Measurements from ENCODE around the gene PUS7. TPM values are rescaled to one million over a fixed set of nuclear protein-coding genes. Genes with fewer than 3 reads are reported as not detected.

The PUS7 gene
- polyA plus RNA-seq (2013) = 7.9 and 8.1 TPM in 2 replicates

- peak within 1 kb of the TSS; percentile 33 for H4K91ac ChIP-seq (ENCODE audit: low read depth, low read length)
- H3K9me3 ChIP-seq (ENCODE audit: insufficient read depth, low read depth, low read length) = no peaks in the 10 kb centered on the region
- peaks cover 2% of the 10 kb centered on the region for H3K79me1 ChIP-seq (ENCODE audit: low read length)
- H4K12ac ChIP-seq (ENCODE audit: low read depth, low read length) = peak within 1 kb of the TSS; percentile 28
- H3K36me3 ChIP-seq (ENCODE audit: control insufficient read depth in 1 of 2, insufficient read depth in 2 of 2, low read length in 2 of 2) = no peaks in the 10 kb centered on the region
- H3K4me1 ChIP-seq (ENCODE audit: control insufficient read depth in 1 of 2, insufficient read depth in 2 of 2, low read length in 2 of 2) = no peaks in the 10 kb centered on the region
- peak; percentile 81 to 89 for DNase-seq
- peak within 1 kb of the TSS; percentile 90 for H3K4me2 ChIP-seq (ENCODE audit: low read length)
- H3K14ac ChIP-seq (ENCODE audit: low read length) = peak within 1 kb of the TSS; percentile 32
- peak within 1 kb of the TSS; percentile 37 for H2BK120ac ChIP-seq (ENCODE audit: insufficient read depth, low read length, poor library complexity)
- peak within 1 kb of the TSS; percentile 33 for H3K18ac ChIP-seq (ENCODE audit: low read length)
- H3K9ac ChIP-seq (ENCODE audit: low read length) = peak within 1 kb of the TSS; percentile 91
- no peak within 1 kb of the TSS for H2BK12ac ChIP-seq (ENCODE audit: low read length)
- no peak within 1 kb of the TSS for H2AK5ac ChIP-seq (ENCODE audit: low read length)
- peak within 1 kb of the TSS; percentile 54 for H4K8ac ChIP-seq (ENCODE audit: low read depth, low read length)
- peak within 1 kb of the TSS; percentile 79 for H3K27ac ChIP-seq (ENCODE audit: low read depth, low read length)
- H3K79me2 ChIP-seq (ENCODE audit: control insufficient read depth, insufficient read depth, low read length, poor library complexity) = peaks cover 2% of the 10 kb centered on the region
- peak within 1 kb of the TSS; percentile 15 for H2BK5ac ChIP-seq (ENCODE audit: low read depth, low read length, poor library complexity)
- no peaks in the 10 kb centered on the region for H3K27me3 ChIP-seq (ENCODE audit: insufficient read depth, low read length)
- H2AFZ ChIP-seq (ENCODE audit: insufficient read depth, low read length, poor library complexity) = peak within 1 kb of the TSS; percentile 89
- H3K4me3 ChIP-seq (ENCODE audit: low read depth, low read length) = peak within 1 kb of the TSS; percentile 90
- H3K23ac ChIP-seq (ENCODE audit: low read length) = no peak within 1 kb of the TSS
- WGBS (ENCODE audit: extremely low coverage, insufficient coverage, insufficient read length) = no CpG with 5 or more reads among the region's 96 CpGs
- H3K4ac ChIP-seq (ENCODE audit: low read depth, low read length) = no peak within 1 kb of the TSS
These were observed at the start of gene PUS7 for GRCh38 chr7:105521717-105522463. PUS7 (minus strand) TSS chr7:105522271; CDS start chr7:105508512, 13,759 bp downstream.

GRCh38 chr7:105567821-105568220, 45.8 kb upstream of the PUS7 start:
- Histone ChIP-seq H3K4me2 (ENCODE audit: low read length) (no peak overlapping the region), H3K4me1 (ENCODE audit: control insufficient read depth in 1 of 2, insufficient read depth in 2 of 2, low read length in 2 of 2) (no peaks in the 10 kb centered on the region), H3K23ac (ENCODE audit: low read length) (no peak overlapping the region), H4K8ac (ENCODE audit: low read depth, low read length) (no peak overlapping the region), H2AK5ac (ENCODE audit: low read length) (no peak overlapping the region), H3K18ac (ENCODE audit: low read length) (no peak overlapping the region), H3K14ac (ENCODE audit: low read length) (no peak overlapping the region), H3K36me3 (ENCODE audit: control insufficient read depth in 1 of 2, insufficient read depth in 2 of 2, low read length in 2 of 2) (peaks cover 17 to 18% of the 10 kb centered on the region in 2 experiments), H2BK120ac (ENCODE audit: insufficient read depth, low read length, poor library complexity) (no peak overlapping the region), H3K4ac (ENCODE audit: low read depth, low read length) (no peak overlapping the region), H3K9ac (ENCODE audit: low read length) (no peak overlapping the region), H3K27ac (ENCODE audit: low read depth, low read length) (no peak overlapping the region), H2AFZ (ENCODE audit: insufficient read depth, low read length, poor library complexity) (no peak overlapping the region), H3K79me1 (ENCODE audit: low read length) (no peaks in the 10 kb centered on the region), H4K91ac (ENCODE audit: low read depth, low read length) (no peak overlapping the region), H3K4me3 (ENCODE audit: low read depth, low read length) (no peak overlapping the region), H3K27me3 (ENCODE audit: insufficient read depth, low read length) (no peaks in the 10 kb centered on the region), H2BK12ac (ENCODE audit: low read length) (no peak overlapping the region), H3K79me2 (ENCODE audit: control insufficient read depth, insufficient read depth, low read length, poor library complexity) (no peaks in the 10 kb centered on the region), H3K9me3 (ENCODE audit: insufficient read depth, low read depth, low read length) (no peaks in the 10 kb centered on the region), H4K12ac (ENCODE audit: low read depth, low read length) (no peak overlapping the region), H2BK5ac (ENCODE audit: low read depth, low read length, poor library complexity) (no peak overlapping the region)
- no CpG with 5 or more reads among the region's 3 CpGs for WGBS (ENCODE audit: extremely low coverage, insufficient coverage, insufficient read length)
- DNase-seq = no peak

- H4K12ac ChIP-seq (ENCODE audit: low read depth, low read length) = no peak overlapping the region
- H3K9me3 ChIP-seq (ENCODE audit: insufficient read depth, low read depth, low read length) = no peaks in the 10 kb centered on the region
- no peak overlapping the region for H3K14ac ChIP-seq (ENCODE audit: low read length)
- no peak overlapping the region for H4K91ac ChIP-seq (ENCODE audit: low read depth, low read length)
- H3K79me1 ChIP-seq (ENCODE audit: low read length) = no peaks in the 10 kb centered on the region
- no peak overlapping the region for H2BK12ac ChIP-seq (ENCODE audit: low read length)
- H3K27ac ChIP-seq (ENCODE audit: low read depth, low read length) = no peak overlapping the region
- no peak overlapping the region for H3K23ac ChIP-seq (ENCODE audit: low read length)
- no peak overlapping the region for H2AFZ ChIP-seq (ENCODE audit: insufficient read depth, low read length, poor library complexity)
- no peaks in the 10 kb centered on the region for H3K27me3 ChIP-seq (ENCODE audit: insufficient read depth, low read length)
- H3K18ac ChIP-seq (ENCODE audit: low read length) = no peak overlapping the region
- no peak overlapping the region for H2BK120ac ChIP-seq (ENCODE audit: insufficient read depth, low read length, poor library complexity)
- H3K4me2 ChIP-seq (ENCODE audit: low read length) = no peak overlapping the region
- no peak overlapping the region for H3K4me3 ChIP-seq (ENCODE audit: low read depth, low read length)
- no peak overlapping the region for H4K8ac ChIP-seq (ENCODE audit: low read depth, low read length)
- H3K79me2 ChIP-seq (ENCODE audit: control insufficient read depth, insufficient read depth, low read length, poor library complexity) = no peaks in the 10 kb centered on the region
- WGBS (ENCODE audit: extremely low coverage, insufficient coverage, insufficient read length) = no CpG with 5 or more reads among the region's 2 CpGs
- H3K36me3 ChIP-seq (ENCODE audit: control insufficient read depth in 1 of 2, insufficient read depth in 2 of 2, low read length in 2 of 2) = peaks cover 17 to 18% of the 10 kb centered on the region in 2 experiments
- H3K9ac ChIP-seq (ENCODE audit: low read length) = no peak overlapping the region
- H3K4ac ChIP-seq (ENCODE audit: low read depth, low read length) = no peak overlapping the region
- H2AK5ac ChIP-seq (ENCODE audit: low read length) = no peak overlapping the region
- H2BK5ac ChIP-seq (ENCODE audit: low read depth, low read length, poor library complexity) = no peak overlapping the region
- H3K4me1 ChIP-seq (ENCODE audit: control insufficient read depth in 1 of 2, insufficient read depth in 2 of 2, low read length in 2 of 2) = no peaks in the 10 kb centered on the region
- no peak for DNase-seq
These were observed 45.0 kb upstream of the PUS7 start for GRCh38 chr7:105567024-105567423.

GRCh38 chr7:105565190-105565589, 43.1 kb upstream of the PUS7 start:
- Histone ChIP-seq H2BK12ac (ENCODE audit: low read length) (no peak overlapping the region), H2BK120ac (ENCODE audit: insufficient read depth, low read length, poor library complexity) (no peak overlapping the region), H3K9me3 (ENCODE audit: insufficient read depth, low read depth, low read length) (no peaks in the 10 kb centered on the region), H3K4me1 (ENCODE audit: control insufficient read depth in 1 of 2, insufficient read depth in 2 of 2, low read length in 2 of 2) (no peaks in the 10 kb centered on the region), H3K27ac (ENCODE audit: low read depth, low read length) (no peak overlapping the region), H3K36me3 (ENCODE audit: control insufficient read depth in 1 of 2, insufficient read depth in 2 of 2, low read length in 2 of 2) (peaks cover 20 to 24% of the 10 kb centered on the region in 2 experiments), H4K91ac (ENCODE audit: low read depth, low read length) (no peak overlapping the region), H3K9ac (ENCODE audit: low read length) (no peak overlapping the region), H3K79me2 (ENCODE audit: control insufficient read depth, insufficient read depth, low read length, poor library complexity) (no peaks in the 10 kb centered on the region), H3K18ac (ENCODE audit: low read length) (no peak overlapping the region), H4K12ac (ENCODE audit: low read depth, low read length) (no peak overlapping the region), H3K4me2 (ENCODE audit: low read length) (no peak overlapping the region), H3K14ac (ENCODE audit: low read length) (no peak overlapping the region), H3K23ac (ENCODE audit: low read length) (no peak overlapping the region), H3K4ac (ENCODE audit: low read depth, low read length) (no peak overlapping the region), H2BK5ac (ENCODE audit: low read depth, low read length, poor library complexity) (no peak overlapping the region), H3K4me3 (ENCODE audit: low read depth, low read length) (no peak overlapping the region), H2AFZ (ENCODE audit: insufficient read depth, low read length, poor library complexity) (no peak overlapping the region), H4K8ac (ENCODE audit: low read depth, low read length) (no peak overlapping the region), H3K27me3 (ENCODE audit: insufficient read depth, low read length) (no peaks in the 10 kb centered on the region), H2AK5ac (ENCODE audit: low read length) (no peak overlapping the region), H3K79me1 (ENCODE audit: low read length) (no peaks in the 10 kb centered on the region)
- WGBS (ENCODE audit: extremely low coverage, insufficient coverage, insufficient read length) = no CpG with 5 or more reads among the region's 4 CpGs
- no peak for DNase-seq

Measured in trophoblast cell (in vitro differentiated cells and primary cell).